HG03280 (cell line): ENCODE measurements around the gene ADAMTS14.

Experiments used
- ATAC-seq: cut with Tn5 transposase; IDR thresholded peaks from one replicate; pipeline ENCODE4 v1.9.1; 2021; ENCODE audit warnings: mild to moderate bottlenecking, moderate library complexity; ENCODE audit not compliant: unreplicated experiment

The ADAMTS14 gene

DNA sequence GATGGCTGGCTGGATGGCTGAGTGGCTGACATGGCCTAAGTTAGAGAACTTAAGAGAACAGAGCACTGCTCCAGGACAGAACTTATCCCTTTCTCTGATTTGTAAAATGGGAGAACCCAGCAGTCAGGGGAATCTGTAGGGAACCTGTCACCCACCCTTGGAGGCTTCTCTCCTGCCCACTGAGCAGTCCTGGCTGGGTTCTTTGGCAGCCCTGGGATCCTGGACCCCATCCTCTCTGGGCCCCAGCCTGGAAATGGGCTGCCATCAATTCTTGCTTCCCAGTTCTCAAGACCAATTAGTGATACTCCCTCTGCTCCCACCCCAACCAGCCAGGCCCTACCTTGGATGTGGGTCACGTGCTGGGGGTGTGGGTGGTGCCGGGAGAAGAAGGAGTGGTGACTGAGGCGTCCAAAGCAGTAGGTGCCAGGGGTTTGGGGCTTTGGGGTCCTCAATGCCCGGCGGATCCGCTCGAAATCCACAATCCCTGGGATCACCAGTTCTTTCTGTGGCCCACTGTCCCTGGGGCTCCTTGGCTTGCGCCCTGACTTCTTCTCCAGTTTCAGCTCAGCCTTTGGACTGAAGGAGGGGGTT, 109.2 kb downstream of the ADAMTS14 start:
- ATAC-seq: no peak

DNA sequence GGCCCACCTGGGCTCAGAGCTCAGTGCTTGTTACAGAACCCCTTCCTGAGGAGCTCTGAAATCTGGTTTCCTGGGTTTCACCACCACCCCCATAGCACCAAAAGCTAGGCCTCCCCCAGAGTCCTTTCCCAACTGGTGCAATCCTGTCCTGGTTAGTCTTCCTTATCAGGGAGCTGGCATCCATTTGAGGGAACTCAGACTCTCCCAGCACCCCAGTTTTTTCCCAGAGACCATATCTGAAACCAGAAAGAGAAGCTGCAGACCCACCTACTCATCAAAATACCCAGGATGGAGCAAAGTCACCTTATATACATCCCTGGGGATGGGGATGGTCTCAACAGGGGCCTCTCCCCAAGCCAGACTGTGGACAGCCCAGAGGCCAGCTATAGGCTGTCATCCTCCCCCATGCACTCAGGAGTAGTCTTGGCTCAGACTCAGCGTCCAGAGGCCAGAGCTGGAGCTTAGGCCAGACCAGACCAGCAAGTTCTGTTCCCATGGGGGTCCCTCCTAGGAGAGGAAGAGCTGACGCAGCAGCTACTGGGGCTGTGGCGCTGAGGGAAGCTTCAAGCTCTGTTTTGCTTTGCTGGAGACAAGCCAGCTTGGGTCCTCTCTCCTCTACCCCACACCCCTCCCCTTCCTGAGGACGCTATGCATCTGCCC, 109.9 kb downstream of the ADAMTS14 start:
- no peak for ATAC-seq

DNA sequence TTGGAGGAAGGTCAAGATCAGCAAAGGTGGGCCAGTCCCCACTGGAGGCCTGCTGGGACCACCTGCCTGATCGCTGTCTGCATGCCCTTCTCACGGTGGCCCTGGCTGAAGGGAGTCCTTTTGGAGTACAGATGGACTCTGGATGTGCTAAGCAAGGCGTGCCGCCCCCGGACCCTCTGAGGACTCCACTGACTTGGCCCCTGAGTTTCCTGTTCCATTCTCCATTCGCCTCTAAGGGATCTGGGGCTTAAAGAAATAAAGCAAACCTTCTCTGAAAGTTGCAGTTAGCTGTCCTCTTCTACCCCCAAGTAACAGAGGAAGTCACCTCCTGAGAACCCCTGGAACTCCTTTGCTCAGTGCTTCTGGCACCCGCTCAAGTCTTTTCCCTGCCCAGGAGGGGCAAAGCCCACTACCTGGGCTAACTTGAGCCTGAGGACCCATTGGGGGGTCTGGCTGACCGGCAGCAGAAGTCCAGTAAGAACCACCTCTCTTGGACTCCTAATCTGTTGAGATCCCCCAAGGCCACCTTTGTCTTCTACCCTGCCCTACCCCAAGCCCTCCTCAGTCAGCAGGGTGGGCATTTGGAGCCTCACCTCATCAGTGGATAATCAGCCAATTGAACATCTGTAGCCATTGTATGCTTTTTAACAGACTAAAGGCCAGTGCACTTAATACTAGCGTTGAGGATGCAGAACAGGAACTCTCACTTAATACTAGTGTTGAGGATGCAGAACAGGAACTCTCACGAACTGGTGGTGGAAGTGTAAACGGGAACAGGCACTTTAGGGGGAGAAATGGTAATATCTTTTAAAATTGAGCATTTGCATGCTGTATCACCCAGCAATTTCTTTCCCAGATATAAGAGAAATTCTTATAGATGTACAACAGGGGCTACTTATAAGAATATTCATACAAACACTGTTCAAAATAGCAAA, 110.7 kb downstream of the ADAMTS14 start:
- ATAC-seq: no peak

DNA sequence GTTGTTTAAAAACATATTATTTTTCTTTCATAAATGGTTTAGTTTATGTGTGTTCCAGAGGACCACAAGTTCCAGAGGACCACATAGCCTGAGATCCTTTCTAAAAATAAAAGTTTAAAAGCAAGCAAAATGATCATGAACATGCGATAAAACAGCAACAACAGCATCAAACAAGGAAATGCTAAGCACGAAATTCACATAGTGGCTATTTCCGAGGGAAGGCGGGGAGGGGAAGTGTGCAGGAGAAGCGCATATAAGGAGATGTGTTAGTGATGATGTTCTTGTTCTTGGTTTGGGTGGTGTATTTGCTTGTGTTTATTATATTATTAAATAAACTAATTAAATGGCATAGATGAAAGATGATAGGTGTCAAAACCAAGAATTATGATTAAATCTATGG, 111.7 kb downstream of the ADAMTS14 start:
- no peak for ATAC-seq

- ATAC-seq: no peak
Observed at GRCh38 chr10:70784471-70784870, 112.2 kb downstream of the ADAMTS14 start.

GRCh38 chr10:70785190-70785589, 112.9 kb downstream of the ADAMTS14 start, which contains the start of gene TBATA:
TBATA (minus strand) TSS chr10:70785377; CDS start chr10:70783379, 1,998 bp downstream.
- ATAC-seq: no peak

- no peak for ATAC-seq
Observed at GRCh38 chr10:70786799-70787415, 114.6 kb downstream of the ADAMTS14 start.

DNA sequence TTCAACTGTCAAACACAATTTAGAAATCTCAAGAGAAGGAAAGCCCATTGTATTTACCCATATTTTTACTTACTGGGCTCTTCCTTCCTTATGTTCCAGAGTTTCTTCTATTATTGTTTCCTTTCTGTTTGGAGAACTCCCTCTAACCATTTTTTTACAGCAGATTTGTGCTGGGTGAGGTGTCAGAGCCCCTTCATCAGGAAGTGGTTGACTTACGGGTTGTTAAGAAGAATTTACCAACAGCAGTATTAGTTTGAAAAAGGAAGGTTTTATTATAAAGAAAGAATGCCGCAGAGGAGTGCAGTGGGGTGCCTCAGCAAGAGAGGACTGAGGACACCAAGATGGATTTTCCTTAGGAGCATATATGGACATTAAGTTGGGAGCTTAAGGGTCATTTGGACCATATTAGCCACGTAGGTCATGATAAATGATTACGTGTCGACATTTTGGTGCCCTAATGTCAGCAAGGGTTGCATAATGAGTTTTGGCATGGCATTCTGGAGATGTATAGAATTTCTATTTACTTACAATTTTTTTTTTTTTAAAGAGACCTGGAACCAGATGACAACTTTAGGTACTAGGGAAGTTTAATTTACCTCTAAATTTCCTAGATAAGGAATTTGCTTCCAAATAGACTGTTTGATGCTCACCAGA, 119.2 kb downstream of the ADAMTS14 start:
- ATAC-seq: no peak

GRCh38 chr10:70795613-70796012, 123.3 kb downstream of the ADAMTS14 start:
- no peak for ATAC-seq

DNA sequence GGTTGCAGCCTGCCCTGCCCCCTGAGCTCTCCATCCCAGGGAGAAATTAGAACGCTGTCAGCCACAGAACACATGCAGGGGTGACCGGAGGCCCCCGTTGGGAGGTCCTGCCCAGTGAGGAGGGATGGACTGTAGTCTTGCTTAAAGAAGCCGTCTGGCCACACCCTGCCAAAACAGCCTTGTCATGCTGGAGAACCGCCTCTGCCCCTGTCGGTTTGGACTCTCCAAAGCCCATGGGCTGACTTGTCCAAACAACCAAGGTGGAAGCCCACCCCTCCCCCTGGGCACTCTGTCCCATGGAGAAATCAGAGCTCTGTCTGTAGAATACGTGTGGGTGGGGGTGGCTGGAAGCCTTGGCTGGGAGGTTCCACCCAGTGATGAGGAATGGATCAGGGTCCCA, 125.5 kb downstream of the ADAMTS14 start:
- no peak for ATAC-seq

- ATAC-seq: no peak
Observed at GRCh38 chr10:70799124-70799523, 126.8 kb downstream of the ADAMTS14 start.

- ATAC-seq: no peak
Observed at GRCh38 chr10:70801854-70802253, 129.5 kb downstream of the ADAMTS14 start.

DNA sequence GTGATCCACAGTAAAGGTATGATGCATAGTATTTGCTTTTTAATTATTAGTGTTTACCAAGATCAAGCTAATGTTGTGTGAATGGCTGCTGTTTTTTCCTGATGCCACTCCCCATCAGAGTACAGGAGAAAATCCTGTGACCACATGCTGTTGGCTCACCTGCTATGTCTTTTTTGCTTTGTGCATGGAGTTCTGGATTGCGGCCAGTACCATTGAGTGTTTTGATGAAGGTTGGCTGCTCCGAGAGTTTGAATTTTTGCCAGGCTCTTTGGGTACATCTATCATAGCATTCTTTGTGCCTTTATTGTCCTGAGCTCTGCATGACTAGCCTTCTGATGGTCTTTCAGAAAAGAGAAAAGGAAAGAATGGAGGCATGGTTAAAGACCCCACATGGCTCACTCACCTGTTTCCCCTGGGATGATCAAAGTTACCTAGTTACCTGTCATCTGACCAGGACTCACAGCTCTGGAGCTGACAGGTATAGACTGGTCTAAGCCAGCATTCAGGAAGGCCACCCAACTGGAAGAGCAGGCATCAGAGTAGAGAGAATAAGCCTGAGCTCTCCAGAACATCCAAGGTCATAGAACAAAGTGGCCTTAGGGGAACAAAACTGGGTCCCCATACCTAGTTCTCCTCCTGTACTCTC, 131.6 kb downstream of the ADAMTS14 start:
- ATAC-seq: no peak

DNA sequence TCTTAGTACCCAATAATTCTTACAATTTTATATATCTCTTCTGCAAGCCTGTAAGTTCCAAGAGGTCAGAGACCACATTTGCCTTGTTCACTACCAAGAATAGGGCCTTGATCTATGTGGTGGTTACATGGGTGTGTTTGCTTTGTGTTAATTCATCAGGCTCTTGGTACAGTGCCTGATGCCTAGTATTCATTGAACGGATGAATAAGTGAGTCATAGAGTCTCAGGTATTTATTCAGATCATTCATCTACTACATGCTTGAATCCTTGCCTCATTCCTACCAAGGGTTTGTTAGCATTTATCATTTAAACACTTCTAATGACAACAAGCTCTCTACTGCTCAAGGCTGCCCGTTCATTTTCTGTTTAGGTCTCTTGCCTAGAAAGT, 132.1 kb downstream of the ADAMTS14 start:
- no peak for ATAC-seq

- ATAC-seq: no peak
Observed at GRCh38 chr10:70805619-70806215, 133.4 kb downstream of the ADAMTS14 start.

GRCh38 chr10:70806841-70807240, 134.5 kb downstream of the ADAMTS14 start:
- ATAC-seq: no peak

DNA sequence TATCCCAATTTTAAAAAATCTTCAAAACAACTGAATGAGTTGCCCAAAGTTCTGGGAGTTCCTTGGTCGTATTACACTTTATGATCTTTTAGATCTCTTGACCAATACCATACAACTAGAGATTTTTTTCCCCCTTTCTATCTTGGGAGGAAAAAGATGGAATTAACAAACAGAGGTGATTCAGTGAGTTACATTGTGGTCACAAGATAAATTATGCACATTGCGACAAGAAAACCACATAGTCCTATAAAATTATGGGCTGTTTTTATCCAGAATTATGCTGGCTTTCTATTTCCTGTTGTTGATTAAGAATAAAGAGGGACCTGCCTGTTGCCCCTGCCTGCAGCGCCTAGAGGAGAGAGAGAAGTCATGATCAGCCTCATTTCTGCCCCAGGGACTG, 135.2 kb downstream of the ADAMTS14 start:
- ATAC-seq: no peak

GRCh38 chr10:70809011-70809611, 136.8 kb downstream of the ADAMTS14 start:
- no peak for ATAC-seq

- ATAC-seq: no peak
Observed at GRCh38 chr10:70809726-70810125, 137.4 kb downstream of the ADAMTS14 start.
